Mammary epithelial cell (primary cell): ENCODE results near the gene RAET1G.

Experiments used
- EZH2 ChIP-seq: IDR thresholded peaks from 2 replicates; pipeline ENCODE4 v1.6.1; 2012; ENCODE audit warnings: low read length, inconsistent platforms, borderline replicate concordance
- TF ChIP-seq, protein P1 (sequence below), 2 donors: IDR thresholded peaks in 1 of 2; conservative IDR thresholded peaks in 1 of 2; 2 replicates each; pipeline ENCODE4 v1.5.1; 2011 to 2012; ENCODE audit warnings: inconsistent platforms in 2 of 2, low read length in 2 of 2, mild to moderate bottlenecking in 2 of 2, control low read depth in 1 of 2, low read depth in 1 of 2; ENCODE audit not compliant: insufficient read depth in 1 of 2; ENCODE audit errors: extremely low read depth in 1 of 2

GRCh38 chr6:149900620-149901443 lies 22.1 kb downstream of the RAET1G start:
- TF ChIP-seq, protein P1, sequence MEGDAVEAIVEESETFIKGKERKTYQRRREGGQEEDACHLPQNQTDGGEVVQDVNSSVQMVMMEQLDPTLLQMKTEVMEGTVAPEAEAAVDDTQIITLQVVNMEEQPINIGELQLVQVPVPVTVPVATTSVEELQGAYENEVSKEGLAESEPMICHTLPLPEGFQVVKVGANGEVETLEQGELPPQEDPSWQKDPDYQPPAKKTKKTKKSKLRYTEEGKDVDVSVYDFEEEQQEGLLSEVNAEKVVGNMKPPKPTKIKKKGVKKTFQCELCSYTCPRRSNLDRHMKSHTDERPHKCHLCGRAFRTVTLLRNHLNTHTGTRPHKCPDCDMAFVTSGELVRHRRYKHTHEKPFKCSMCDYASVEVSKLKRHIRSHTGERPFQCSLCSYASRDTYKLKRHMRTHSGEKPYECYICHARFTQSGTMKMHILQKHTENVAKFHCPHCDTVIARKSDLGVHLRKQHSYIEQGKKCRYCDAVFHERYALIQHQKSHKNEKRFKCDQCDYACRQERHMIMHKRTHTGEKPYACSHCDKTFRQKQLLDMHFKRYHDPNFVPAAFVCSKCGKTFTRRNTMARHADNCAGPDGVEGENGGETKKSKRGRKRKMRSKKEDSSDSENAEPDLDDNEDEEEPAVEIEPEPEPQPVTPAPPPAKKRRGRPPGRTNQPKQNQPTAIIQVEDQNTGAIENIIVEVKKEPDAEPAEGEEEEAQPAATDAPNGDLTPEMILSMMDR (conservative IDR thresholded peaks at IDR 0.05 in 1 of 2, IDR thresholded peaks at IDR 0.05 in 1 of 2; ENCODE audit: extremely low read depth in 1 of 2, insufficient read depth in 1 of 2, low read depth in 1 of 2, low read length in 2 of 2) = no peak
- no peak for TF ChIP-seq EZH2
